Endothelial cell (in vitro differentiated cells): Measurements from ENCODE around the gene VAV1. TPM values are rescaled to one million over a fixed set of nuclear protein-coding genes. Genes with fewer than 3 reads are reported as not detected.
A peak's percentile ranks its signal among the peaks of the same experiment; 100 is the strongest.

ENCODE experiments used
- DNase-seq: peaks from one replicate; pipeline ENCODE4 v3.0.0; 2021; ENCODE audit warnings: low spot score
- H3K27ac Mint-ChIP-seq: one replicate; pipeline ENCODE4 v1.8.0; 2021; ENCODE audit warnings: mixed read lengths, inconsistent platforms; ENCODE audit not compliant: unreplicated experiment
- H3K27me3 Mint-ChIP-seq: one replicate; pipeline ENCODE4 v1.8.0; 2021; ENCODE audit warnings: mild to moderate bottlenecking, moderate library complexity, mixed read lengths, inconsistent platforms; ENCODE audit not compliant: unreplicated experiment
- H3K36me3 Mint-ChIP-seq: one replicate; pipeline ENCODE4 v1.8.0; 2021; ENCODE audit warnings: mild to moderate bottlenecking, low read depth, mixed read lengths, inconsistent platforms; ENCODE audit not compliant: unreplicated experiment
- H3K4me1 Mint-ChIP-seq: one replicate; pipeline ENCODE4 v1.8.0; 2021; ENCODE audit warnings: mild to moderate bottlenecking, mixed read lengths, inconsistent platforms; ENCODE audit not compliant: unreplicated experiment
- H3K4me3 Mint-ChIP-seq: one replicate; pipeline ENCODE4 v1.8.0; 2021; ENCODE audit warnings: mild to moderate bottlenecking, mixed read lengths, inconsistent platforms; ENCODE audit not compliant: unreplicated experiment
- H3K9me3 Mint-ChIP-seq: one replicate; pipeline ENCODE4 v1.8.0; 2021; ENCODE audit warnings: mixed read lengths, inconsistent platforms; ENCODE audit not compliant: unreplicated experiment
- CTCF ChIP-seq: fragments of 200-600 bp; sonication (generic); IDR thresholded peaks from one replicate; pipeline ENCODE4 v1.5.0; 2021; ENCODE audit warnings: antibody characterized with exemption; ENCODE audit not compliant: unreplicated experiment
- total RNA-seq: library from RNA; stranded (reverse); fragmentation: NEBNext Ultra II Directional; extraction: Animal tissue kit (Norgen Biotek cat#: 25700); gene quantifications from one replicate; pipeline ENCODE4 v1.2.1, GENCODE V29; 2021; ENCODE audit not compliant: unreplicated experiment

The VAV1 gene
- total RNA-seq, 1 donor from 2014 or later: not detected

- peak overlapping the region; percentile 14 for H3K27ac Mint-ChIP-seq
- H3K27me3 Mint-ChIP-seq: peaks cover 24% of the 10 kb centered on the region
- H3K36me3 Mint-ChIP-seq: peaks cover 15% of the 10 kb centered on the region
- H3K4me3 Mint-ChIP-seq: peak overlapping the region; percentile 19
- no peak for DNase-seq
- H3K9me3 Mint-ChIP-seq: no peaks in the 10 kb centered on the region
- peaks cover 17% of the 10 kb centered on the region for H3K4me1 Mint-ChIP-seq
- no peak for TF ChIP-seq CTCF
Observed at GRCh38 chr19:6734096-6734696, 38.3 kb upstream of the VAV1 start.

GRCh38 chr19:6735181-6735911, 37.2 kb upstream of the VAV1 start:
- peak; percentile 22 for DNase-seq
- peak overlapping the region; percentile 98 for H3K4me3 Mint-ChIP-seq
- peaks cover 23% of the 10 kb centered on the region for H3K27me3 Mint-ChIP-seq
- H3K36me3 Mint-ChIP-seq: peaks cover 15% of the 10 kb centered on the region
- peak overlapping the region; percentile 84 for H3K27ac Mint-ChIP-seq
- H3K4me1 Mint-ChIP-seq: peaks cover 17% of the 10 kb centered on the region
- no peak for TF ChIP-seq CTCF
- no peaks in the 10 kb centered on the region for H3K9me3 Mint-ChIP-seq

GRCh38 chr19:6736169-6736916, 36.2 kb upstream of the VAV1 start:
- Mint-ChIP-seq H3K27me3 (peaks cover 23% of the 10 kb centered on the region), H3K36me3 (peaks cover 15% of the 10 kb centered on the region), H3K9me3 (no peaks in the 10 kb centered on the region), H3K4me1 (peaks cover 17% of the 10 kb centered on the region), H3K27ac (peak overlapping the region; percentile 92), H3K4me3 (peak overlapping the region; percentile 98)
- peak; percentile 77 for DNase-seq
- peak; percentile 14 for TF ChIP-seq CTCF

- Mint-ChIP-seq H3K27me3 (peaks cover 23% of the 10 kb centered on the region), H3K4me3 (peak overlapping the region; percentile 98), H3K27ac (peak overlapping the region; percentile 92), H3K36me3 (peaks cover 15% of the 10 kb centered on the region), H3K4me1 (peaks cover 17% of the 10 kb centered on the region), H3K9me3 (no peaks in the 10 kb centered on the region)
- no peak for DNase-seq
- TF ChIP-seq CTCF: no peak
Observed at GRCh38 chr19:6736917-6737283, 35.6 kb upstream of the VAV1 start.
